SK-N-SH (cell line): ENCODE measurements around the gene PXMP2. TPM values are rescaled to one million over a fixed set of nuclear protein-coding genes. Genes with fewer than 3 reads are reported as not detected.

Source experiments
- CTCF ChIA-PET: fragments of 300-600, 350-600 bp; formaldehyde crosslinking; extraction: SDS; loops from one replicate; lab custom pipeline; 2021; lab: Yijun Ruan, JAX
- POLR2A ChIA-PET: fragments of 350-600 bp; sonication (Branson Sonifier 250); formaldehyde crosslinking; extraction: SDS; loops from one replicate; lab custom pipeline; 2020; ENCODE audit warnings: antibody characterized with exemption, inconsistent platforms; lab: Yijun Ruan, JAX
- DNase-seq: peaks from one replicate; pipeline ENCODE4 v3.0.0; 2012
- H2AFZ ChIP-seq: fragments of 200-600 bp; sonication (generic); 2 replicates; pipeline ENCODE4 v1.8.1; 2016; ENCODE audit warnings: antibody characterized with exemption, mild to moderate bottlenecking, low read depth
- H3F3A ChIP-seq: fragments of 200-600 bp; sonication (generic); replicated peaks from 2 replicates; pipeline ENCODE3; 2016; ENCODE audit warnings: antibody characterized with exemption, mild to moderate bottlenecking; ENCODE audit not compliant: insufficient read depth
- H3K27ac ChIP-seq, 2 experiments: fragments of 200-500 bp in 1 of 2; fragments of 200-600 bp in 1 of 2; sonication (Bioruptor generic) in 1 of 2; sonication (generic), shearing (Covaris generic) in 1 of 2; 2 replicates each; pipeline versions ENCODE4 v1.5.1 to v1.6.1; 2014 to 2016; ENCODE audit warnings: low read depth in 2 of 2, inconsistent platforms in 1 of 2, low read length in 1 of 2, mild to moderate bottlenecking in 1 of 2, mixed read lengths in 1 of 2
- H3K27me3 ChIP-seq: fragments of 200-600 bp; sonication (generic), shearing (Covaris generic); 2 replicates; pipeline ENCODE4 v1.6.1; 2016; ENCODE audit warnings: mixed run types; ENCODE audit not compliant: insufficient read depth
- H3K36me3 ChIP-seq, 2 experiments: fragments of 200-500 bp in 1 of 2; fragments of 200-600 bp in 1 of 2; sonication (Bioruptor generic) in 1 of 2; sonication (generic) in 1 of 2; replicated peaks in 1 of 2; 2 replicates each; pipeline versions ENCODE3 to v1.5.1; 2014 to 2016; ENCODE audit warnings: low read length in 1 of 2, mild to moderate bottlenecking in 1 of 2; ENCODE audit not compliant: insufficient read depth in 2 of 2, control insufficient read depth in 1 of 2
- H3K4me1 ChIP-seq, 2 experiments: fragments of 200-500 bp in 1 of 2; fragments of 200-600 bp in 1 of 2; sonication (Bioruptor generic) in 1 of 2; sonication (generic), shearing (Covaris generic) in 1 of 2; 2 replicates each; pipeline versions ENCODE4 v1.5.1 to v1.6.1; 2014 to 2016; ENCODE audit warnings: low read depth in 1 of 2, low read length in 1 of 2, mixed run types in 1 of 2; ENCODE audit not compliant: insufficient read depth in 2 of 2, control insufficient read depth in 1 of 2
- H3K4me2 ChIP-seq: fragments of 200-600 bp; sonication (generic), shearing (Covaris generic); 2 replicates; pipeline ENCODE4 v1.6.1; 2017; ENCODE audit warnings: mixed run types
- H3K4me3 ChIP-seq, 2 experiments: fragments of 200-500 bp in 1 of 2; fragments of 200-600 bp in 1 of 2; sonication (Bioruptor generic) in 1 of 2; sonication (generic), shearing (Covaris generic) in 1 of 2; 2 replicates each; pipeline versions ENCODE4 v1.5.1 to v1.8.1; 2014 to 2016; ENCODE audit warnings: low read depth in 2 of 2, inconsistent platforms in 1 of 2, low read length in 1 of 2, mild to moderate bottlenecking in 1 of 2, mixed read lengths in 1 of 2, moderate library complexity in 1 of 2
- H3K79me2 ChIP-seq: fragments of 200-600 bp; sonication (generic); 2 replicates; pipeline ENCODE4 v1.8.1; 2017; ENCODE audit warnings: mild to moderate bottlenecking; ENCODE audit not compliant: insufficient read depth
- H3K9ac ChIP-seq: fragments of 200-600 bp; sonication (generic); 2 replicates; pipeline ENCODE4 v1.6.1; 2017; ENCODE audit warnings: mixed run types
- H3K9me2 ChIP-seq: fragments of 200-600 bp; sonication (generic); 2 replicates; pipeline ENCODE4 v1.6.1; 2017; ENCODE audit warnings: mixed run types
- H3K9me3 ChIP-seq: fragments of 200-600 bp; sonication (generic); 2 replicates; pipeline ENCODE4 v1.6.1; 2017; ENCODE audit warnings: mixed run types, mild to moderate bottlenecking, moderate library complexity
- H4K20me1 ChIP-seq: fragments of 200-600 bp; sonication (generic); 2 replicates; pipeline ENCODE4 v1.6.1; 2017; ENCODE audit warnings: mild to moderate bottlenecking, mixed run types; ENCODE audit not compliant: insufficient read depth
- CHD2 ChIP-seq: fragments of 150-350 bp; IDR thresholded peaks from 2 replicates; pipeline ENCODE4 v1.6.1; 2018; ENCODE audit warnings: low read length; ENCODE audit not compliant: partially characterized antibody
- EZH2phosphoT487 ChIP-seq: fragments of 200-600 bp; sonication (generic); IDR thresholded peaks from 2 replicates; pipeline ENCODE4 v1.6.1; 2017; ENCODE audit warnings: low read depth, mixed run types, mild to moderate bottlenecking, antibody characterized with exemption, moderate library complexity, borderline replicate concordance
- FOXJ3 ChIP-seq: sonication (generic); formaldehyde crosslinking; IDR thresholded peaks from 2 replicates; pipeline ENCODE4 v1.5.1; 2020; ENCODE audit warnings: mild to moderate bottlenecking, missing genetic modification reagents
- GABPA ChIP-seq: IDR thresholded peaks from 2 replicates; pipeline ENCODE4 v1.4.0; 2012; ENCODE audit warnings: low read depth, mild to moderate bottlenecking
- GATA2 ChIP-seq: sonication (generic); formaldehyde crosslinking; IDR thresholded peaks from 2 replicates; pipeline ENCODE4 v1.5.0; 2020; ENCODE audit warnings: mild to moderate bottlenecking, missing genetic modification reagents
- NFIC ChIP-seq: IDR thresholded peaks from 2 replicates; pipeline ENCODE4 v1.4.0; 2012; ENCODE audit warnings: borderline replicate concordance
- NRF1 ChIP-seq: IDR thresholded peaks from 2 replicates; pipeline ENCODE4 v1.6.1; 2012; ENCODE audit warnings: low read depth, mild to moderate bottlenecking, low read length
- POLR2AphosphoS5 ChIP-seq: IDR thresholded peaks from 2 replicates; pipeline ENCODE4 v1.6.1; 2012; ENCODE audit warnings: low read depth, low read length
- RAD21 ChIP-seq: IDR thresholded peaks from 2 replicates; pipeline ENCODE4 v1.6.1; 2012; ENCODE audit warnings: mild to moderate bottlenecking, low read length
- RCOR1 ChIP-seq: fragments of 150-350 bp; IDR thresholded peaks from 2 replicates; pipeline ENCODE4 v1.6.1; 2017; ENCODE audit warnings: antibody characterized with exemption, low read length
- RFX5 ChIP-seq: IDR thresholded peaks from 2 replicates; pipeline ENCODE4 v1.6.1; 2012; ENCODE audit warnings: mild to moderate bottlenecking, improper control_type of control experiment, low read length
- SIN3A ChIP-seq: IDR thresholded peaks from 2 replicates; pipeline ENCODE4 v1.6.1; 2012; ENCODE audit warnings: low read depth, mild to moderate bottlenecking, low read length, moderate library complexity, borderline replicate concordance
- TCF12 ChIP-seq: IDR thresholded peaks from 2 replicates; pipeline ENCODE4 v1.4.0; 2012
- TEAD4 ChIP-seq: IDR thresholded peaks from 2 replicates; pipeline ENCODE4 v1.4.0; 2012; ENCODE audit warnings: mild to moderate bottlenecking, borderline replicate concordance; ENCODE audit not compliant: insufficient read depth
- WGBS: methylation state at CpG from one replicate; pipeline ENCODE4 v1.1.6; 2017; ENCODE audit warnings: low lambda C conversion rate; 5-methylcytosine and 5-hydroxymethylcytosine counted together
- polyA plus RNA-seq, 3 experiments: library from polyadenylated mRNA; depleted of rRNA; stranded (reverse); fragments of >200 nt; gene quantifications; 2 replicates each; pipeline ENCODE4 v1.2.3, GENCODE V29; 2012
- TF ChIP-seq, protein P1 (sequence below): fragments of 150-350 bp; IDR thresholded peaks from 2 replicates; pipeline ENCODE4 v1.6.1; 2017; ENCODE audit warnings: antibody characterized with exemption, low read length, low read depth, borderline replicate concordance
- TF ChIP-seq, protein P2 (sequence below): fragments of 150-350 bp; IDR thresholded peaks from 2 replicates; pipeline ENCODE4 v1.6.1; 2016; ENCODE audit warnings: mild to moderate bottlenecking, low read depth, low read length
- TF ChIP-seq, protein P3 (sequence below): IDR thresholded peaks from 2 replicates; pipeline ENCODE4 v1.4.0; 2012; ENCODE audit warnings: low read depth
- TF ChIP-seq, protein P4 (sequence below): IDR thresholded peaks from 2 replicates; pipeline ENCODE4; 2012
- TF ChIP-seq, protein P5 (sequence below): fragments of 200-600 bp; sonication (generic); IDR thresholded peaks from 2 replicates; pipeline ENCODE4 v1.6.1; 2017; ENCODE audit warnings: antibody characterized with exemption, mild to moderate bottlenecking, moderate library complexity

PXMP2 gene
- polyA plus RNA-seq, 1 of the 3 experiments (the other 2 are of a cell fraction): 35.8 TPM

DNA sequence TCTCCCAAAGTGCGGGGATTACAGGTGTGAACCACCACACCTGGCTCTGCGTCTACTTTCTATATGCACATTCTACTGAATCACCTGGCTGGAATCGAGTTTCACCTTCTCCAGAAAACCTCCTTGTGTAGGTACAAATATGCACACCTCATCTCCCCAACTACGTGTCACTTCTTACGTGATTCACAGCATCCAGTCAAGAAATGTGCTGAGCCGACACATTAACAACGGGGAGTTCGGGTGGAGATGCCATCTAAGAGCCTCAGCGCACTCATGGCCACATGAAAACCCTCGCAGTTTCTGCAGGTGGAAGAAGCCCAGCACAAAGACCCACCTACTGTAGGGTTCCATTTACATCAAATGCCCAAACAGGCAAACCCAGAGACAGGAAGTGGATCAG lies 39.5 kb upstream of the PXMP2 start:
- Histone ChIP-seq H3K27me3 (no peaks in the 10 kb centered on the region), H3K9me2 (no peaks in the 10 kb centered on the region), H3K9me3 (no peaks in the 10 kb centered on the region), H2AFZ (no peak overlapping the region), H3K4me3 (no peak overlapping the region), H3K79me2 (no peaks in the 10 kb centered on the region), H4K20me1 (no peaks in the 10 kb centered on the region), H3F3A (no peaks in the 10 kb centered on the region), H3K27ac (no peak overlapping the region), H3K9ac (no peak overlapping the region), H3K4me2 (no peak overlapping the region), H3K36me3 (peaks cover 11 to 15% of the 10 kb centered on the region in 2 experiments), H3K4me1 (no peaks in the 10 kb centered on the region)
- ChIA-PET CTCF (interaction anchor here (1.7 to 1.8 kb wide), 2 partner anchors 9 to 48 kb away, joined by 3 to 11 read pairs; no protein-coding TSS in a partner anchor), POLR2A (no interaction called here)
- WGBS: 97% methylated on average over 10 of the region's 10 CpGs
- no peak for DNase-seq
- no peak for TF ChIP-seq NFIC
- TF ChIP-seq GABPA: no peak
- TF ChIP-seq, protein P1, sequence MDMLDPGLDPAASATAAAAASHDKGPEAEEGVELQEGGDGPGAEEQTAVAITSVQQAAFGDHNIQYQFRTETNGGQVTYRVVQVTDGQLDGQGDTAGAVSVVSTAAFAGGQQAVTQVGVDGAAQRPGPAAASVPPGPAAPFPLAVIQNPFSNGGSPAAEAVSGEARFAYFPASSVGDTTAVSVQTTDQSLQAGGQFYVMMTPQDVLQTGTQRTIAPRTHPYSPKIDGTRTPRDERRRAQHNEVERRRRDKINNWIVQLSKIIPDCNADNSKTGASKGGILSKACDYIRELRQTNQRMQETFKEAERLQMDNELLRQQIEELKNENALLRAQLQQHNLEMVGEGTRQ: no peak
- no peak for TF ChIP-seq RFX5
- TF ChIP-seq TCF12: no peak
- no peak for TF ChIP-seq GATA2 (CRISPR knock-in tag)
- TF ChIP-seq, protein P2, sequence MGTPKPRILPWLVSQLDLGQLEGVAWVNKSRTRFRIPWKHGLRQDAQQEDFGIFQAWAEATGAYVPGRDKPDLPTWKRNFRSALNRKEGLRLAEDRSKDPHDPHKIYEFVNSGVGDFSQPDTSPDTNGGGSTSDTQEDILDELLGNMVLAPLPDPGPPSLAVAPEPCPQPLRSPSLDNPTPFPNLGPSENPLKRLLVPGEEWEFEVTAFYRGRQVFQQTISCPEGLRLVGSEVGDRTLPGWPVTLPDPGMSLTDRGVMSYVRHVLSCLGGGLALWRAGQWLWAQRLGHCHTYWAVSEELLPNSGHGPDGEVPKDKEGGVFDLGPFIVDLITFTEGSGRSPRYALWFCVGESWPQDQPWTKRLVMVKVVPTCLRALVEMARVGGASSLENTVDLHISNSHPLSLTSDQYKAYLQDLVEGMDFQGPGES: no peak
- no peak for TF ChIP-seq POLR2AphosphoS5
- TF ChIP-seq, protein P3, sequence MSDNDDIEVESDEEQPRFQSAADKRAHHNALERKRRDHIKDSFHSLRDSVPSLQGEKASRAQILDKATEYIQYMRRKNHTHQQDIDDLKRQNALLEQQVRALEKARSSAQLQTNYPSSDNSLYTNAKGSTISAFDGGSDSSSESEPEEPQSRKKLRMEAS: no peak
- no peak for TF ChIP-seq FOXJ3 (CRISPR knock-in tag)
- TF ChIP-seq, protein P4, sequence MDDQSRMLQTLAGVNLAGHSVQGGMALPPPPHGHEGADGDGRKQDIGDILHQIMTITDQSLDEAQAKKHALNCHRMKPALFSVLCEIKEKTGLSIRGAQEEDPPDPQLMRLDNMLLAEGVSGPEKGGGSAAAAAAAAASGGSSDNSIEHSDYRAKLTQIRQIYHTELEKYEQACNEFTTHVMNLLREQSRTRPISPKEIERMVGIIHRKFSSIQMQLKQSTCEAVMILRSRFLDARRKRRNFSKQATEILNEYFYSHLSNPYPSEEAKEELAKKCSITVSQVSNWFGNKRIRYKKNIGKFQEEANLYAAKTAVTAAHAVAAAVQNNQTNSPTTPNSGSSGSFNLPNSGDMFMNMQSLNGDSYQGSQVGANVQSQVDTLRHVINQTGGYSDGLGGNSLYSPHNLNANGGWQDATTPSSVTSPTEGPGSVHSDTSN: no peak
- no peak for TF ChIP-seq RAD21
- TF ChIP-seq EZH2phosphoT487: no peak
- TF ChIP-seq CHD2: no peak
- no peak for TF ChIP-seq NRF1
- TF ChIP-seq, protein P5, sequence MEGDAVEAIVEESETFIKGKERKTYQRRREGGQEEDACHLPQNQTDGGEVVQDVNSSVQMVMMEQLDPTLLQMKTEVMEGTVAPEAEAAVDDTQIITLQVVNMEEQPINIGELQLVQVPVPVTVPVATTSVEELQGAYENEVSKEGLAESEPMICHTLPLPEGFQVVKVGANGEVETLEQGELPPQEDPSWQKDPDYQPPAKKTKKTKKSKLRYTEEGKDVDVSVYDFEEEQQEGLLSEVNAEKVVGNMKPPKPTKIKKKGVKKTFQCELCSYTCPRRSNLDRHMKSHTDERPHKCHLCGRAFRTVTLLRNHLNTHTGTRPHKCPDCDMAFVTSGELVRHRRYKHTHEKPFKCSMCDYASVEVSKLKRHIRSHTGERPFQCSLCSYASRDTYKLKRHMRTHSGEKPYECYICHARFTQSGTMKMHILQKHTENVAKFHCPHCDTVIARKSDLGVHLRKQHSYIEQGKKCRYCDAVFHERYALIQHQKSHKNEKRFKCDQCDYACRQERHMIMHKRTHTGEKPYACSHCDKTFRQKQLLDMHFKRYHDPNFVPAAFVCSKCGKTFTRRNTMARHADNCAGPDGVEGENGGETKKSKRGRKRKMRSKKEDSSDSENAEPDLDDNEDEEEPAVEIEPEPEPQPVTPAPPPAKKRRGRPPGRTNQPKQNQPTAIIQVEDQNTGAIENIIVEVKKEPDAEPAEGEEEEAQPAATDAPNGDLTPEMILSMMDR: no peak
- TF ChIP-seq TEAD4: no peak
- no peak for TF ChIP-seq SIN3A
- TF ChIP-seq RCOR1: no peak
